ENCODE measurements around the gene ARFIP1.

DNA sequence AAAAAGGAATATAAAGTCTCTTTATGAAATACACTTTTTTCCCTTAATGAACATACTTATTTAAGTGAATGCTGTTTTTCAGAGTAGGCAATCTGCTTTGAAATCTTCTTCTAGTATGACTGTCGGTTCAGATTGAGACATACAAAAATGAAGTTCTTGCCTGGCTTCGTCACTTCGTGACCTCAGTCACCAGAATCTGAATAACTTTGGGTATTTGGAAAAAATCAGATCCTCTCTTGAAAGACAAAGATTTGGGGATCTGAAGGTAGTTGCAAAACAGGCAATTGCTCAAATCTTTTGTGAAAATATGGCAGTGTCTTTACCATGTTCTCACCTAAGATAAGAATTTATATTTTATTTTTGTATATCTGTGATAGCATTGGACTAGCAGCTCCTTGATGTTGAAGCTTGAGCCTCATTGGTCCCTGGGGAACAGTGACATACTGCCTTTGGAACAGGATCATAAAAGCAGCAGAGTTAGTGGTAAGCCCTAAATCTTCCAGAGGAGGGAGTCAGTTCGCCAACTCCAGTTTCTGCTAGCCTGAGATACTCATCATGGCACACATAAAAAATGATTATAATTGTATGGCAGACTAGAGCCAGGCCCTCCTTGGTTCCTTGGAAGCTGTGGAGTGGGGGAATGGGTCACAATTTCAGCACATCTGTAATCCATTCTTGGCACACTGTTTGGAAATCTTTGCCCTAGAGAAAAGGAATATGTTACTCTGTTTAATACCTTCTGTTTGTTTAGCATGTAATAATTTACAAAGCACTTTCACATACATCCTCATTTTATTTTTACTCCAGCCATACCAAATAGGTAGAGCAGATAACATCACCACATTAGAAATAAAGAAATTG, 5.0 kb downstream of the ARFIP1 start:
- TF ChIP-seq YY1 (IDR thresholded peaks at IDR 0.05; ENCODE audit: insufficient read depth, insufficient read length), result no peak
- TF ChIP-seq SUZ12 (IDR thresholded peaks at IDR 0.05; ENCODE audit: extremely low read depth, insufficient read depth, insufficient read length), result no peak
- no peak for TF ChIP-seq ZNF274 (IDR thresholded peaks at IDR 0.05; ENCODE audit: low read depth, low read length)
